ENCODE results near the gene FAM156A.
"Not testable (repeated sequence)": the region's sequence is repeated elsewhere in the genome, so short reads cannot be mapped to it uniquely, and the experiment has no call there.

GRCh38 chrX:52935470-52935784 is 22.9 kb downstream of the FAM156A start:
- TF ChIP-seq, protein P1, sequence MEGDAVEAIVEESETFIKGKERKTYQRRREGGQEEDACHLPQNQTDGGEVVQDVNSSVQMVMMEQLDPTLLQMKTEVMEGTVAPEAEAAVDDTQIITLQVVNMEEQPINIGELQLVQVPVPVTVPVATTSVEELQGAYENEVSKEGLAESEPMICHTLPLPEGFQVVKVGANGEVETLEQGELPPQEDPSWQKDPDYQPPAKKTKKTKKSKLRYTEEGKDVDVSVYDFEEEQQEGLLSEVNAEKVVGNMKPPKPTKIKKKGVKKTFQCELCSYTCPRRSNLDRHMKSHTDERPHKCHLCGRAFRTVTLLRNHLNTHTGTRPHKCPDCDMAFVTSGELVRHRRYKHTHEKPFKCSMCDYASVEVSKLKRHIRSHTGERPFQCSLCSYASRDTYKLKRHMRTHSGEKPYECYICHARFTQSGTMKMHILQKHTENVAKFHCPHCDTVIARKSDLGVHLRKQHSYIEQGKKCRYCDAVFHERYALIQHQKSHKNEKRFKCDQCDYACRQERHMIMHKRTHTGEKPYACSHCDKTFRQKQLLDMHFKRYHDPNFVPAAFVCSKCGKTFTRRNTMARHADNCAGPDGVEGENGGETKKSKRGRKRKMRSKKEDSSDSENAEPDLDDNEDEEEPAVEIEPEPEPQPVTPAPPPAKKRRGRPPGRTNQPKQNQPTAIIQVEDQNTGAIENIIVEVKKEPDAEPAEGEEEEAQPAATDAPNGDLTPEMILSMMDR (IDR thresholded peaks at IDR 0.05; ENCODE audit: insufficient read depth, low read length), result not testable (repeated sequence)
- TF ChIP-seq, protein P2, sequence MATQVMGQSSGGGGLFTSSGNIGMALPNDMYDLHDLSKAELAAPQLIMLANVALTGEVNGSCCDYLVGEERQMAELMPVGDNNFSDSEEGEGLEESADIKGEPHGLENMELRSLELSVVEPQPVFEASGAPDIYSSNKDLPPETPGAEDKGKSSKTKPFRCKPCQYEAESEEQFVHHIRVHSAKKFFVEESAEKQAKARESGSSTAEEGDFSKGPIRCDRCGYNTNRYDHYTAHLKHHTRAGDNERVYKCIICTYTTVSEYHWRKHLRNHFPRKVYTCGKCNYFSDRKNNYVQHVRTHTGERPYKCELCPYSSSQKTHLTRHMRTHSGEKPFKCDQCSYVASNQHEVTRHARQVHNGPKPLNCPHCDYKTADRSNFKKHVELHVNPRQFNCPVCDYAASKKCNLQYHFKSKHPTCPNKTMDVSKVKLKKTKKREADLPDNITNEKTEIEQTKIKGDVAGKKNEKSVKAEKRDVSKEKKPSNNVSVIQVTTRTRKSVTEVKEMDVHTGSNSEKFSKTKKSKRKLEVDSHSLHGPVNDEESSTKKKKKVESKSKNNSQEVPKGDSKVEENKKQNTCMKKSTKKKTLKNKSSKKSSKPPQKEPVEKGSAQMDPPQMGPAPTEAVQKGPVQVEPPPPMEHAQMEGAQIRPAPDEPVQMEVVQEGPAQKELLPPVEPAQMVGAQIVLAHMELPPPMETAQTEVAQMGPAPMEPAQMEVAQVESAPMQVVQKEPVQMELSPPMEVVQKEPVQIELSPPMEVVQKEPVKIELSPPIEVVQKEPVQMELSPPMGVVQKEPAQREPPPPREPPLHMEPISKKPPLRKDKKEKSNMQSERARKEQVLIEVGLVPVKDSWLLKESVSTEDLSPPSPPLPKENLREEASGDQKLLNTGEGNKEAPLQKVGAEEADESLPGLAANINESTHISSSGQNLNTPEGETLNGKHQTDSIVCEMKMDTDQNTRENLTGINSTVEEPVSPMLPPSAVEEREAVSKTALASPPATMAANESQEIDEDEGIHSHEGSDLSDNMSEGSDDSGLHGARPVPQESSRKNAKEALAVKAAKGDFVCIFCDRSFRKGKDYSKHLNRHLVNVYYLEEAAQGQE (IDR thresholded peaks at IDR 0.05; ENCODE audit: insufficient replicate concordance, low read depth), result not testable (repeated sequence)
- TF ChIP-seq GABPA (IDR thresholded peaks at IDR 0.05; ENCODE audit: low read depth); SPI1 (IDR thresholded peaks at IDR 0.05; ENCODE audit: borderline replicate concordance, low read depth); POLR2AphosphoS5 (IDR thresholded peaks at IDR 0.05; ENCODE audit: low read depth): not testable (repeated sequence)

All from HL-60 (cell line).